PC-3 (cell line): ENCODE measurements around the gene YEATS4.

Experiments
- EZH2 ChIP-seq: fragments of 300-600 bp; sonication (generic); IDR thresholded peaks from one replicate; pipeline ENCODE4 v1.6.1; 2017; ENCODE audit warnings: antibody characterized with exemption, mild to moderate bottlenecking, low read length; ENCODE audit not compliant: unreplicated experiment
- TF ChIP-seq, protein P1 (sequence below): fragments of 300-600 bp; sonication (generic); conservative IDR thresholded peaks from 2 replicates; pipeline ENCODE4 v1.5.1; 2017; ENCODE audit warnings: antibody characterized with exemption, low read depth, mild to moderate bottlenecking, low read length

DNA sequence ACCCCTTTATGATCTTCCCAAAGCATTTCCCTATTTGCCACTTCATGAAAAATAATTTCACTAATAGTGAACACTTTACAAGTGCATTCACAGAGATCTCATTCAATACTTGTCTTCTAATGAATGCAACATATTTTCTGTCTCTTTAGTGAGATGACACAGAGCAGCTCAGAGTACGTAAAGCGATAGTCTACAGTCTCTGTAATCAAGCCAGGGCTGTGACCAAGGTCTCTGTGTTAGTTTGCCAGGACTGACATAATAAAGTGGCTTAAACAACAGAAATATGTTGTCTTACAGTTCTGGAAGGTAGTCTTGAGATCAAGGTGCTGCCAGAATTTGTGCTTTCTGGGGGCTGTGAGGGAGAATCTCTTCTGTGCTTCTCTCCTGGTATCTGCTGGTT is 77.5 kb downstream of the YEATS4 start:
- TF ChIP-seq, protein P1, sequence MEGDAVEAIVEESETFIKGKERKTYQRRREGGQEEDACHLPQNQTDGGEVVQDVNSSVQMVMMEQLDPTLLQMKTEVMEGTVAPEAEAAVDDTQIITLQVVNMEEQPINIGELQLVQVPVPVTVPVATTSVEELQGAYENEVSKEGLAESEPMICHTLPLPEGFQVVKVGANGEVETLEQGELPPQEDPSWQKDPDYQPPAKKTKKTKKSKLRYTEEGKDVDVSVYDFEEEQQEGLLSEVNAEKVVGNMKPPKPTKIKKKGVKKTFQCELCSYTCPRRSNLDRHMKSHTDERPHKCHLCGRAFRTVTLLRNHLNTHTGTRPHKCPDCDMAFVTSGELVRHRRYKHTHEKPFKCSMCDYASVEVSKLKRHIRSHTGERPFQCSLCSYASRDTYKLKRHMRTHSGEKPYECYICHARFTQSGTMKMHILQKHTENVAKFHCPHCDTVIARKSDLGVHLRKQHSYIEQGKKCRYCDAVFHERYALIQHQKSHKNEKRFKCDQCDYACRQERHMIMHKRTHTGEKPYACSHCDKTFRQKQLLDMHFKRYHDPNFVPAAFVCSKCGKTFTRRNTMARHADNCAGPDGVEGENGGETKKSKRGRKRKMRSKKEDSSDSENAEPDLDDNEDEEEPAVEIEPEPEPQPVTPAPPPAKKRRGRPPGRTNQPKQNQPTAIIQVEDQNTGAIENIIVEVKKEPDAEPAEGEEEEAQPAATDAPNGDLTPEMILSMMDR = no peak
- no peak for TF ChIP-seq EZH2
